Activated CD4-positive, alpha-beta T cell treated with anti-CD3 and anti-CD28 coated beads, Interleukin-2, amount 50 U/mL, for 24 hours (primary cell): Measurements from ENCODE around the gene KCNQ1.
A peak's percentile ranks its signal among the peaks of the same experiment; 100 is the strongest.

Source experiments
- DNase-seq, 2 donors: peaks; one replicate each; pipeline ENCODE4 v3.0.0-alpha.2; 2020; ENCODE audit warnings: low read depth in 1 of 2, low spot score in 1 of 2

Gene KCNQ1

GRCh38 chr11:2423157-2424025 is 21.4 kb upstream of the KCNQ1 start:
- DNase-seq = no peak

- DNase-seq = no peak
Measured at GRCh38 chr11:2424811-2425495, 19.9 kb upstream of the KCNQ1 start.

GRCh38 chr11:2425506-2425905 is 19.3 kb upstream of the KCNQ1 start:
- DNase-seq = no peak

- DNase-seq = no peak
Measured at GRCh38 chr11:2426221-2426620, 18.6 kb upstream of the KCNQ1 start.

- DNase-seq = no peak
Measured at GRCh38 chr11:2426826-2427521, 17.8 kb upstream of the KCNQ1 start.

- no peak for DNase-seq
Measured at GRCh38 chr11:2427721-2428321, 17.0 kb upstream of the KCNQ1 start.

- DNase-seq = peak; percentile 84 to 87
Measured at GRCh38 chr11:2428322-2428795, 16.4 kb upstream of the KCNQ1 start.

- DNase-seq = no peak
Measured at GRCh38 chr11:2431395-2431794, 13.4 kb upstream of the KCNQ1 start.

- DNase-seq = no peak
Measured at GRCh38 chr11:2432171-2432621, 12.6 kb upstream of the KCNQ1 start.

- no peak for DNase-seq
Measured at GRCh38 chr11:2432628-2433071, 12.2 kb upstream of the KCNQ1 start.

GRCh38 chr11:2433106-2433925 is 11.5 kb upstream of the KCNQ1 start:
- no peak for DNase-seq

- DNase-seq = no peak
Measured at GRCh38 chr11:2434008-2434407, 10.8 kb upstream of the KCNQ1 start.

GRCh38 chr11:2434506-2435255 is 10.1 kb upstream of the KCNQ1 start:
- no peak for DNase-seq

GRCh38 chr11:2435288-2436012 is 9.4 kb upstream of the KCNQ1 start:
- DNase-seq = no peak

- DNase-seq = no peak
Measured at GRCh38 chr11:2436013-2436520, 8.7 kb upstream of the KCNQ1 start.

- DNase-seq = no peak
Measured at GRCh38 chr11:2436521-2437031, 8.2 kb upstream of the KCNQ1 start.

GRCh38 chr11:2437516-2437915 is 7.3 kb upstream of the KCNQ1 start:
- no peak for DNase-seq

- no peak for DNase-seq
Measured at GRCh38 chr11:2439820-2440219, 5.0 kb upstream of the KCNQ1 start.

- DNase-seq = no peak
Measured at GRCh38 chr11:2440646-2441045, 4.2 kb upstream of the KCNQ1 start.
